ENCODE data around the gene CARD14. TPM values are rescaled to one million over a fixed set of nuclear protein-coding genes. Genes with fewer than 3 reads are reported as not detected.

Gene CARD14
- total RNA-seq, 1 experiment from 2014 or later = not detected

DNA sequence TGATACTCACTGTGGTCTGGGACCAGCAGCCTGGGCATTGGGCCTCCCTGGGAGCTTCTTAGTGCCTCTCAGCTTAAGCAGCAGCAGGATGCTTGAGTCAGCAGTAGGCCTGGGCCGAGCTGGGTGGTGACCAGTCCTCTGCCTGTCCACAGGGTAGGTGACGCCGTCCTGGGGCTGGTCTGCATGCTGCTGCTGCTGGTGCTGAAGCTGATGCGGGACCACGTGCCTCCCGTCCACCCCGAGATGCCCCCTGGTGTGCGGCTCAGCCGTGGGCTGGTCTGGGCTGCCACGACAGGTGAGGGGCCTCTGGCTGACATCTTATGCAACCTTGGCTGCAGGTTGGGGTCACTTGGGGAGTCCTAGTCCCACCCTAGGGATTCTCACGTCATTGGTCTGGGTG is 57.8 kb downstream of the CARD14 start:
- Mint-ChIP-seq H3K4me1 (ENCODE audit: insufficient read depth, unreplicated experiment) (peaks cover 6% of the 10 kb centered on the region), H3K9me3 (ENCODE audit: unreplicated experiment) (peaks cover 10% of the 10 kb centered on the region), H3K36me3 (ENCODE audit: insufficient read depth, unreplicated experiment) (peaks cover 7% of the 10 kb centered on the region), H3K27me3 (ENCODE audit: insufficient read depth, unreplicated experiment) (no peaks in the 10 kb centered on the region), H3K27ac (ENCODE audit: low read depth, unreplicated experiment) (no peak overlapping the region), H3K4me3 (ENCODE audit: unreplicated experiment) (no peak overlapping the region)
- DNase-seq (ENCODE audit: unreplicated experiment) = no peak
- ChIA-PET CTCF (interaction anchor here (1.8 kb wide), 1 partner anchor 31 kb away, joined by 6 read pairs; no protein-coding TSS in a partner anchor), POLR2A (interaction anchor here (0.6 kb wide), 1 partner anchor 28 kb away, joined by 3 read pairs; no protein-coding TSS in a partner anchor)
- intact Hi-C loops (cut with micrococcal nuclease) = no loop called here
- BruUV-seq (replicated peaks) = no TSS peak
- TF ChIP-seq, protein P1, sequence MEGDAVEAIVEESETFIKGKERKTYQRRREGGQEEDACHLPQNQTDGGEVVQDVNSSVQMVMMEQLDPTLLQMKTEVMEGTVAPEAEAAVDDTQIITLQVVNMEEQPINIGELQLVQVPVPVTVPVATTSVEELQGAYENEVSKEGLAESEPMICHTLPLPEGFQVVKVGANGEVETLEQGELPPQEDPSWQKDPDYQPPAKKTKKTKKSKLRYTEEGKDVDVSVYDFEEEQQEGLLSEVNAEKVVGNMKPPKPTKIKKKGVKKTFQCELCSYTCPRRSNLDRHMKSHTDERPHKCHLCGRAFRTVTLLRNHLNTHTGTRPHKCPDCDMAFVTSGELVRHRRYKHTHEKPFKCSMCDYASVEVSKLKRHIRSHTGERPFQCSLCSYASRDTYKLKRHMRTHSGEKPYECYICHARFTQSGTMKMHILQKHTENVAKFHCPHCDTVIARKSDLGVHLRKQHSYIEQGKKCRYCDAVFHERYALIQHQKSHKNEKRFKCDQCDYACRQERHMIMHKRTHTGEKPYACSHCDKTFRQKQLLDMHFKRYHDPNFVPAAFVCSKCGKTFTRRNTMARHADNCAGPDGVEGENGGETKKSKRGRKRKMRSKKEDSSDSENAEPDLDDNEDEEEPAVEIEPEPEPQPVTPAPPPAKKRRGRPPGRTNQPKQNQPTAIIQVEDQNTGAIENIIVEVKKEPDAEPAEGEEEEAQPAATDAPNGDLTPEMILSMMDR (IDR thresholded peaks at IDR 0.05; ENCODE audit: unreplicated experiment) = no peak

DNA sequence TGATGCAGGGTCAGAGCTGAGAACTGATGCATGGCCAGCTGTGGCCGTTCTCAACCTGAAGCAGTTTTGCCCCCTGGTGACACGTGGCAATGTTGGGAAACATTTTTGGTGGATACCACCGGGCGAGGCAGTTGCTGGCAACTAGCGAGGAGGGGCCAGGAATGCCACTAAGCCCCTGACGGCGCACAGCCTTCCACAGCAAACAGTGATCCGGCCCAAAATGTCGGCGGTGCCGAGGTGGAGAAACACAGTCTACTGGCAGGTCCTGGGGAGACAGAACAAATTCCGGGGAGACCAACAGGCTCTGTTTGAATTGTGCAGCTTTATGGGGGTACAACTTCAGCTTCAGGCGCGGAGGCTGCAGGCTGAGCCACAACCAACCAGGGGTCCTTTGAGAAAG is 58.6 kb downstream of the CARD14 start:
- DNase-seq (ENCODE audit: unreplicated experiment) = no peak
- Mint-ChIP-seq H3K4me3 (ENCODE audit: unreplicated experiment) (no peak overlapping the region), H3K27ac (ENCODE audit: low read depth, unreplicated experiment) (no peak overlapping the region), H3K36me3 (ENCODE audit: insufficient read depth, unreplicated experiment) (peaks cover 8% of the 10 kb centered on the region), H3K27me3 (ENCODE audit: insufficient read depth, unreplicated experiment) (no peaks in the 10 kb centered on the region), H3K9me3 (ENCODE audit: unreplicated experiment) (peaks cover 13% of the 10 kb centered on the region), H3K4me1 (ENCODE audit: insufficient read depth, unreplicated experiment) (peaks cover 6% of the 10 kb centered on the region)
- ChIA-PET CTCF (no interaction called here), POLR2A (interaction anchor here (1.1 kb wide), 1 partner anchor 19 kb away, joined by 3 read pairs; no protein-coding TSS in a partner anchor)
- TF ChIP-seq, protein P1 (IDR thresholded peaks at IDR 0.05; ENCODE audit: unreplicated experiment) = no peak
- intact Hi-C loops (cut with micrococcal nuclease) = no loop called here
- no TSS peak for BruUV-seq (replicated peaks)

DNA sequence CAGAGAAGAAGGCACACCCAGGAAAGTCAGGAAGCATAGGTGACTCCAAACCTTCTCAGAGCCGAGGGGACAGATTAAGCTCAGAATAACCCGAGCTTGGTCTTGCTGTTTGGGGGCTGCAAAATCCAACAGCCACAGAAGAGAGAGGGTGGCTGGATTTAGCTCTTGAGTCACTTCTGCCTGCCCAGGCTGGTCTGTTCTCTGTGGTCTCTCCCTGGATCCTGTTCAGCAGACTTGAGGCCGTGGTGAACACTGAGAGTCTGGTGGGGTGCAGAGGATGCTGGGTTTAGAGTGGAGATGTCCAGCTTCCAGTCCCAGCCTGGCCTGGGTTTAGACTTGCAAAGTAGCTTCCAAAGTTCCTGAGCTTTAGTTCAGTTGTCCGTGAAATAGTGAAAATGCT is 59.2 kb downstream of the CARD14 start:
- H3K27ac Mint-ChIP-seq (ENCODE audit: low read depth, unreplicated experiment) = no peak overlapping the region
- intact Hi-C loops (cut with micrococcal nuclease) = no loop called here
- no peak for DNase-seq (ENCODE audit: unreplicated experiment)
- H3K4me1 Mint-ChIP-seq (ENCODE audit: insufficient read depth, unreplicated experiment) = peaks cover 3% of the 10 kb centered on the region
- CTCF ChIA-PET = interaction anchor here (0.7 kb wide), 1 partner anchor 17 kb away, joined by 3 read pairs; no protein-coding TSS in a partner anchor
- TF ChIP-seq, protein P1 (IDR thresholded peaks at IDR 0.05; ENCODE audit: unreplicated experiment) = no peak
- H3K9me3 Mint-ChIP-seq (ENCODE audit: unreplicated experiment) = peaks cover 13% of the 10 kb centered on the region
- no TSS peak for BruUV-seq (replicated peaks)
- H3K36me3 Mint-ChIP-seq (ENCODE audit: insufficient read depth, unreplicated experiment) = peaks cover 11% of the 10 kb centered on the region
- no peaks in the 10 kb centered on the region for H3K27me3 Mint-ChIP-seq (ENCODE audit: insufficient read depth, unreplicated experiment)
- H3K4me3 Mint-ChIP-seq (ENCODE audit: unreplicated experiment) = no peak overlapping the region
- POLR2A ChIA-PET = interaction anchor here (1.1 kb wide), 1 partner anchor 20 kb away, joined by 3 read pairs; no protein-coding TSS in a partner anchor

DNA sequence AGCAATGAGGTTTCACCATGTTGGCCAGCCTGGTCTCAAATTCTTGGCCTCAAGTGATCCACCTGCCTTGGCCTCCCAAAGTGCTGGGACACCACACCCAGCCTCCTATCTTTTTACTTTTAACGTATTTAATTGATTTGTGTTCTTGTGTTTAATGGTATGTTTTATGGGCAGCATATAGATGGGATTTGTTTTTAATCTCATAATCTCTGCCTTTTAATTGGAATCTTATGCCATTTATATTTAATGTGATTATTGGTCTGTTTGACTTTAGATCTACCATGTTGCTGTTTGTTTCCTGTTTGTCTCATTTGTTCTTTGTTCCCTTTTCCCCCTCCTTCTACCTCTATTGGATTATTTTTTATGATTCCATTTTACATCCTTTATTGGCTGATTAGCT is 62.6 kb downstream of the CARD14 start:
- ChIA-PET POLR2A (no interaction called here), CTCF (no interaction called here)
- no peak overlapping the region for H3K4me3 Mint-ChIP-seq (ENCODE audit: unreplicated experiment)
- no TSS peak for BruUV-seq (replicated peaks)
- H3K27ac Mint-ChIP-seq (ENCODE audit: low read depth, unreplicated experiment) = no peak overlapping the region
- TF ChIP-seq, protein P1 (IDR thresholded peaks at IDR 0.05; ENCODE audit: unreplicated experiment) = no peak
- intact Hi-C loops (cut with micrococcal nuclease) = no loop called here
- no peak for DNase-seq (ENCODE audit: unreplicated experiment)
- no peaks in the 10 kb centered on the region for H3K4me1 Mint-ChIP-seq (ENCODE audit: insufficient read depth, unreplicated experiment)
- H3K27me3 Mint-ChIP-seq (ENCODE audit: insufficient read depth, unreplicated experiment) = no peaks in the 10 kb centered on the region
- H3K36me3 Mint-ChIP-seq (ENCODE audit: insufficient read depth, unreplicated experiment) = peaks cover 27% of the 10 kb centered on the region
- H3K9me3 Mint-ChIP-seq (ENCODE audit: unreplicated experiment) = peaks cover 13% of the 10 kb centered on the region
